Measurements from ENCODE around the gene ZNF280B. TPM values are rescaled to one million over a fixed set of nuclear protein-coding genes. Genes with fewer than 3 reads are reported as not detected.
A peak's percentile ranks its signal among the peaks of the same experiment; 100 is the strongest.

The ZNF280B gene
- total RNA-seq, 1 experiment from 2014 or later = 3.9 TPM

- H3K27ac Mint-ChIP-seq (ENCODE audit: unreplicated experiment) = peak overlapping the region; percentile 77
- peaks cover 14% of the 10 kb centered on the region for H3K4me1 ChIP-seq
- peak in 1 of 2 experiments; percentile 11 for DNase-seq
- TF ChIP-seq, protein P1, sequence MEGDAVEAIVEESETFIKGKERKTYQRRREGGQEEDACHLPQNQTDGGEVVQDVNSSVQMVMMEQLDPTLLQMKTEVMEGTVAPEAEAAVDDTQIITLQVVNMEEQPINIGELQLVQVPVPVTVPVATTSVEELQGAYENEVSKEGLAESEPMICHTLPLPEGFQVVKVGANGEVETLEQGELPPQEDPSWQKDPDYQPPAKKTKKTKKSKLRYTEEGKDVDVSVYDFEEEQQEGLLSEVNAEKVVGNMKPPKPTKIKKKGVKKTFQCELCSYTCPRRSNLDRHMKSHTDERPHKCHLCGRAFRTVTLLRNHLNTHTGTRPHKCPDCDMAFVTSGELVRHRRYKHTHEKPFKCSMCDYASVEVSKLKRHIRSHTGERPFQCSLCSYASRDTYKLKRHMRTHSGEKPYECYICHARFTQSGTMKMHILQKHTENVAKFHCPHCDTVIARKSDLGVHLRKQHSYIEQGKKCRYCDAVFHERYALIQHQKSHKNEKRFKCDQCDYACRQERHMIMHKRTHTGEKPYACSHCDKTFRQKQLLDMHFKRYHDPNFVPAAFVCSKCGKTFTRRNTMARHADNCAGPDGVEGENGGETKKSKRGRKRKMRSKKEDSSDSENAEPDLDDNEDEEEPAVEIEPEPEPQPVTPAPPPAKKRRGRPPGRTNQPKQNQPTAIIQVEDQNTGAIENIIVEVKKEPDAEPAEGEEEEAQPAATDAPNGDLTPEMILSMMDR (IDR thresholded peaks at IDR 0.05; ENCODE audit: insufficient read depth in 1 of 2, low read depth in 1 of 2, low read length in 1 of 2, severe bottlenecking in 1 of 2, unreplicated experiment in 1 of 2) = no peak
- no peaks in the 10 kb centered on the region for H3K36me3 ChIP-seq (ENCODE audit: control insufficient read depth, insufficient read depth, low read length)
- peak overlapping the region; percentile 50 for H3K4me3 Mint-ChIP-seq (ENCODE audit: unreplicated experiment)
- POLR2A ChIA-PET = interaction anchor here (1.1 kb wide), 1 partner anchor 39 kb away, joined by 3 read pairs; the partner anchor contains the start of gene ZNF280A
- no peaks in the 10 kb centered on the region for H3K9me3 Mint-ChIP-seq (ENCODE audit: unreplicated experiment)
- intact Hi-C loops (cut with micrococcal nuclease; ENCODE audit: unreplicated experiment) = no loop called here
- no peaks in the 10 kb centered on the region for H3K9me3 ChIP-seq
- CTCF ChIA-PET = interaction anchor here (0.6 to 1.5 kb wide), 3 partner anchors 8 to 515 kb away, joined by 3 to 4 read pairs (median 3); no protein-coding TSS in a partner anchor
- H3K4me3 ChIP-seq (ENCODE audit: low read depth, low read length) = no peak overlapping the region
- no peaks in the 10 kb centered on the region for H3K27me3 ChIP-seq (replicated peaks; ENCODE audit: control insufficient read depth, insufficient read depth, low read length)
- peaks cover 11% of the 10 kb centered on the region for H3K4me1 Mint-ChIP-seq (ENCODE audit: low read depth, unreplicated experiment)
- H3K27me3 Mint-ChIP-seq (ENCODE audit: insufficient read depth, unreplicated experiment) = no peaks in the 10 kb centered on the region
- BruUV-seq (replicated peaks) = no TSS peak
- H3K36me3 Mint-ChIP-seq (ENCODE audit: insufficient read depth, unreplicated experiment) = no peaks in the 10 kb centered on the region
These were observed 27.6 kb downstream of the ZNF280B start for GRCh38 chr22:22480940-22481339.

DNA sequence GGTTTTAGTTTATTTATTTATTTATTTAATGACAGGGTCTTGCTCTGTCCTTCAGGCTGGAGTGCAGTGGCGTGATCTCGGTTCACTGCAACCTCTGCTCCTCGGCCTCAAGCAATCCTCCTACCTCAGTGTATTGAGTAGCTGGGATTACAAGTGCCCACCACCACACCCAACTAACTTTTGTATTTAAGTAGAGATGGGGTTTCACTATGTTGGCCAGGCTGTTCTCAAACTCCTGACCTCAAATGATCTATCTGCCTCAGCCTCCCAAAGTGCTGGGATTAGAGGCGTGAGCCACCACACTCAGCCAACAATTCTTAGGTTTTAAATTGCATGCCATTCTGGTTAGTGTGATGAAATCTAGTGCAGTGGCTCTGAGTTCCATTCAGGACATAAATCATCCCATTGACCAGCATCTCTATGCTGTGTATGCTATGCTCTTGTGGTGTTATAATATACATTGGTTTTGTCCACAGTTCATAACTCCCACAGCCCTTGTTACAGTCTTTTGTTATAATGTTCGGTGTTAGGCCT lies 28.5 kb downstream of the ZNF280B start:
- H3K4me3 Mint-ChIP-seq (ENCODE audit: unreplicated experiment) = no peak overlapping the region
- DNase-seq = no peak
- ChIA-PET POLR2A (interaction anchor here (1.1 kb wide), 1 partner anchor 40 kb away, joined by 3 read pairs; the partner anchor contains the start of gene ZNF280A), CTCF (no interaction called here)
- peaks cover 14% of the 10 kb centered on the region for H3K4me1 ChIP-seq
- H3K4me3 ChIP-seq (ENCODE audit: low read depth, low read length) = no peak overlapping the region
- TF ChIP-seq, protein P1 (IDR thresholded peaks at IDR 0.05; ENCODE audit: insufficient read depth in 1 of 2, low read depth in 1 of 2, low read length in 1 of 2, severe bottlenecking in 1 of 2, unreplicated experiment in 1 of 2) = no peak
- H3K27me3 Mint-ChIP-seq (ENCODE audit: insufficient read depth, unreplicated experiment) = no peaks in the 10 kb centered on the region
- intact Hi-C loops (cut with micrococcal nuclease; ENCODE audit: unreplicated experiment) = no loop called here
- no peaks in the 10 kb centered on the region for H3K9me3 Mint-ChIP-seq (ENCODE audit: unreplicated experiment)
- H3K36me3 Mint-ChIP-seq (ENCODE audit: insufficient read depth, unreplicated experiment) = no peaks in the 10 kb centered on the region
- H3K4me1 Mint-ChIP-seq (ENCODE audit: low read depth, unreplicated experiment) = peaks cover 11% of the 10 kb centered on the region
- H3K27me3 ChIP-seq (replicated peaks; ENCODE audit: control insufficient read depth, insufficient read depth, low read length) = no peaks in the 10 kb centered on the region
- no TSS peak for BruUV-seq (replicated peaks)
- H3K9me3 ChIP-seq = no peaks in the 10 kb centered on the region
- H3K27ac Mint-ChIP-seq (ENCODE audit: unreplicated experiment) = no peak overlapping the region
- H3K36me3 ChIP-seq (ENCODE audit: control insufficient read depth, insufficient read depth, low read length) = no peaks in the 10 kb centered on the region

DNA sequence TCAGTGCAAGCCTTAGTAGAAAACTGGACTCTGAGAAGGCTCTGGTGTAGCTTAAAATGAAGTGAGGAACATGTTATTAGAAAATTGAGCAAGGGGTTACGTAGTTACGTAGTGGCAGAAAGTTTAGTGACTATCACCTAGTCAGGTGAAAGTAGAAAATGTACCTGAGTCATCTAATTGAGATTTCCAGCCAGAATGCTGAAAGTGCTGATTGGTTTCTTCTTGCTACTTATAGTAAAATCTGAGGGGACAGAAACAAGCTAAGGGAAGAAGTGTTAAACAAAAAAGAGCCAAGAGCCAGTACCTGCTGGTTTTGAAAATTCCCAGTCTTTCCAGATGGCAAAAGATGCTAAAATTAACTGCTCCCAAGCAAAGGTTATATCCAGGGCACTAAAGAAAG lies 29.4 kb downstream of the ZNF280B start:
- Histone ChIP-seq H3K4me3 (ENCODE audit: low read depth, low read length) (no peak overlapping the region), H3K4me1 (peaks cover 14% of the 10 kb centered on the region), H3K27me3 (replicated peaks; ENCODE audit: control insufficient read depth, insufficient read depth, low read length) (no peaks in the 10 kb centered on the region), H3K36me3 (ENCODE audit: control insufficient read depth, insufficient read depth, low read length) (no peaks in the 10 kb centered on the region), H3K9me3 (no peaks in the 10 kb centered on the region)
- TF ChIP-seq, protein P1 (IDR thresholded peaks at IDR 0.05; ENCODE audit: insufficient read depth in 1 of 2, low read depth in 1 of 2, low read length in 1 of 2, severe bottlenecking in 1 of 2, unreplicated experiment in 1 of 2) = no peak
- CTCF ChIA-PET = no interaction called here
- Mint-ChIP-seq H3K36me3 (ENCODE audit: insufficient read depth, unreplicated experiment) (no peaks in the 10 kb centered on the region), H3K27ac (ENCODE audit: unreplicated experiment) (no peak overlapping the region), H3K4me1 (ENCODE audit: low read depth, unreplicated experiment) (peaks cover 11% of the 10 kb centered on the region), H3K4me3 (ENCODE audit: unreplicated experiment) (no peak overlapping the region), H3K9me3 (ENCODE audit: unreplicated experiment) (no peaks in the 10 kb centered on the region), H3K27me3 (ENCODE audit: insufficient read depth, unreplicated experiment) (no peaks in the 10 kb centered on the region)
- intact Hi-C loops (cut with micrococcal nuclease; ENCODE audit: unreplicated experiment) = no loop called here
- no TSS peak for BruUV-seq (replicated peaks)
- POLR2A ChIA-PET = no interaction called here
- no peak for DNase-seq

All from Caco-2 (cell line).